HG02763 (cell line): ENCODE measurements around the gene RPL11.
"Not testable (repeated sequence)": the region's sequence is repeated elsewhere in the genome, so short reads cannot be mapped to it uniquely, and the experiment has no call there.

Experiments used
- ATAC-seq: cut with Tn5 transposase; IDR thresholded peaks from one replicate; pipeline ENCODE4 v1.9.1; 2021; ENCODE audit warnings: mild to moderate bottlenecking, moderate library complexity; ENCODE audit not compliant: unreplicated experiment

RPL11 gene

GRCh38 chr1:23684415-23684814 lies 7.2 kb upstream of the RPL11 start:
- no peak for ATAC-seq

- not testable (repeated sequence) for ATAC-seq
Measured at GRCh38 chr1:23685197-23685596, 6.4 kb upstream of the RPL11 start.

GRCh38 chr1:23687680-23688079 lies 3.9 kb upstream of the RPL11 start:
- not testable (repeated sequence) for ATAC-seq

GRCh38 chr1:23688281-23688680 lies 3.3 kb upstream of the RPL11 start:
- not testable (repeated sequence) for ATAC-seq

GRCh38 chr1:23692308-23692871 lies 784 bp downstream of the RPL11 start:
- no peak for ATAC-seq

GRCh38 chr1:23693599-23693998 lies 2.0 kb downstream of the RPL11 start:
- no peak for ATAC-seq

GRCh38 chr1:23694371-23694770 lies 2.8 kb downstream of the RPL11 start:
- no peak for ATAC-seq

- no peak for ATAC-seq
Measured at GRCh38 chr1:23695667-23696066, 4.1 kb downstream of the RPL11 start.

- ATAC-seq = no peak
Measured at GRCh38 chr1:23696335-23696989, 4.9 kb downstream of the RPL11 start.

- no peak for ATAC-seq
Measured at GRCh38 chr1:23698466-23698865, 6.9 kb downstream of the RPL11 start.

GRCh38 chr1:23699280-23700179 lies 7.9 kb downstream of the RPL11 start:
- no peak for ATAC-seq

- ATAC-seq = no peak
Measured at GRCh38 chr1:23701310-23701709, 9.7 kb downstream of the RPL11 start.

GRCh38 chr1:23701996-23702395 lies 10.4 kb downstream of the RPL11 start:
- ATAC-seq = no peak

GRCh38 chr1:23704834-23705495 lies 13.4 kb downstream of the RPL11 start:
- no peak for ATAC-seq

- no peak for ATAC-seq
Measured at GRCh38 chr1:23709229-23709628, 17.6 kb downstream of the RPL11 start.

- ATAC-seq = no peak
Measured at GRCh38 chr1:23718482-23718881, 26.9 kb downstream of the RPL11 start.

GRCh38 chr1:23719162-23719820 lies 27.7 kb downstream of the RPL11 start:
- no peak for ATAC-seq

GRCh38 chr1:23720256-23720995 lies 28.8 kb downstream of the RPL11 start:
- ATAC-seq = peak; percentile 48

- ATAC-seq = no peak
Measured at GRCh38 chr1:23722652-23723051, 31.0 kb downstream of the RPL11 start.

- no peak for ATAC-seq
Measured at GRCh38 chr1:23726686-23727085, 35.1 kb downstream of the RPL11 start.
